Erythroblast (primary cell): ENCODE data around the gene UNK.

Experiments used
- GATA1 ChIP-seq: IDR thresholded peaks from 2 replicates; pipeline ENCODE4 v1.6.1; 2011; ENCODE audit warnings: low read depth, mild to moderate bottlenecking, control low read depth, low read length, moderate library complexity
- POLR2A ChIP-seq: IDR thresholded peaks from 2 replicates; pipeline ENCODE4 v1.6.1; 2011; ENCODE audit warnings: mild to moderate bottlenecking, low read length

GRCh38 chr17:75822800-75823166, 38.2 kb downstream of the UNK start:
- no peak for TF ChIP-seq POLR2A
- no peak for TF ChIP-seq GATA1
